Loucy (cell line): ENCODE measurements around the gene LMAN1L.

ENCODE experiments used
- H2AFZ ChIP-seq: fragments of 200-600 bp; sonication (generic); 2 replicates; pipeline ENCODE4 v1.6.0; 2016; ENCODE audit warnings: antibody characterized with exemption, mild to moderate bottlenecking, low read length, moderate library complexity
- H3F3A ChIP-seq: fragments of 200-600 bp; 2 replicates; pipeline ENCODE4 v1.6.0; 2016; ENCODE audit warnings: antibody characterized with exemption, low read depth, mild to moderate bottlenecking
- H3K27me3 ChIP-seq: fragments of 200-600 bp; sonication (generic); 2 replicates; pipeline ENCODE4 v1.6.1; 2014; ENCODE audit warnings: low read length, mild to moderate bottlenecking; ENCODE audit not compliant: insufficient read depth, poor library complexity, severe bottlenecking
- H3K36me3 ChIP-seq: fragments of 200-600 bp; sonication (generic); 2 replicates; pipeline ENCODE4 v1.6.1; 2016; ENCODE audit warnings: low read length; ENCODE audit not compliant: insufficient read depth
- H3K4me1 ChIP-seq: fragments of 200-600 bp; sonication (generic); 2 replicates; pipeline ENCODE4 v1.5.1; 2014; ENCODE audit warnings: low read length, mild to moderate bottlenecking; ENCODE audit not compliant: insufficient read depth, poor library complexity, severe bottlenecking
- H3K4me2 ChIP-seq: fragments of 200-600 bp; sonication (generic); 2 replicates; pipeline ENCODE4 v1.6.0; 2014; ENCODE audit warnings: antibody characterized with exemption, low read length, low read depth, mild to moderate bottlenecking; ENCODE audit not compliant: poor library complexity, severe bottlenecking
- H3K4me3 ChIP-seq: fragments of 200-600 bp; sonication (generic); 2 replicates; pipeline ENCODE4 v1.5.1; 2014; ENCODE audit warnings: low read length, mild to moderate bottlenecking, mixed read lengths; ENCODE audit not compliant: poor library complexity, severe bottlenecking
- H3K79me2 ChIP-seq: fragments of 200-600 bp; sonication (generic); 2 replicates; pipeline ENCODE4 v1.6.1; 2014; ENCODE audit warnings: low read length; ENCODE audit not compliant: insufficient read depth
- H3K9ac ChIP-seq: fragments of 200-600 bp; sonication (generic); 2 replicates; pipeline ENCODE4 v1.6.0; 2014; ENCODE audit warnings: mild to moderate bottlenecking, low read depth, low read length, moderate library complexity; ENCODE audit not compliant: poor library complexity, severe bottlenecking
- H3K9me2 ChIP-seq: fragments of 200-600 bp; sonication (generic); replicated peaks from 2 replicates; pipeline ENCODE4 v1.6.1; 2016; ENCODE audit warnings: low read depth, low read length, mixed read lengths
- H3K9me3 ChIP-seq: fragments of 200-600 bp; sonication (generic); 2 replicates; pipeline ENCODE4 v1.6.1; 2014; ENCODE audit warnings: mild to moderate bottlenecking, antibody characterized with exemption, low read length, low read depth; ENCODE audit not compliant: insufficient read depth
- H4K20me1 ChIP-seq: fragments of 200-600 bp; sonication (generic); 2 replicates; pipeline ENCODE4 v1.6.0; 2014; ENCODE audit warnings: antibody characterized with exemption, low read length, mild to moderate bottlenecking; ENCODE audit not compliant: insufficient read depth, poor library complexity, severe bottlenecking
- CTCF ChIP-seq: fragments of 200-600 bp; sonication (generic); conservative IDR thresholded peaks from 2 replicates; pipeline ENCODE4 v1.5.1; 2014; ENCODE audit warnings: mild to moderate bottlenecking, antibody characterized with exemption, low read length
- EZH2phosphoT487 ChIP-seq: fragments of 200-600 bp; IDR thresholded peaks from 2 replicates; pipeline ENCODE4 v1.6.1; 2018; ENCODE audit warnings: antibody characterized with exemption, mild to moderate bottlenecking, moderate library complexity, borderline replicate concordance

The LMAN1L gene

GRCh38 chr15:74783072-74783807 is 29.4 kb upstream of the LMAN1L start:
- Histone ChIP-seq H3F3A (peaks cover 3% of the 10 kb centered on the region; the same call in 1 of the 2 replicates), H2AFZ (no peak overlapping the region), H4K20me1 (peaks cover 46% of the 10 kb centered on the region), H3K27me3 (no peaks in the 10 kb centered on the region), H3K9me2 (no peaks in the 10 kb centered on the region), H3K79me2 (peaks cover 76% of the 10 kb centered on the region), H3K4me3 (peak overlapping the region; percentile 83), H3K36me3 (no peaks in the 10 kb centered on the region), H3K4me2 (peak overlapping the region; percentile 95), H3K4me1 (peaks cover 70% of the 10 kb centered on the region), H3K9me3 (no peaks in the 10 kb centered on the region), H3K9ac (peak overlapping the region; percentile 96)
- TF ChIP-seq EZH2phosphoT487 (no peak), CTCF (no peak)

- Histone ChIP-seq H3K9me2 (no peaks in the 10 kb centered on the region), H3K4me3 (peak overlapping the region; percentile 83), H3K27me3 (no peaks in the 10 kb centered on the region), H3F3A (peaks cover 6% of the 10 kb centered on the region; the same call in 1 of the 2 replicates), H3K4me2 (peak overlapping the region; percentile 95), H4K20me1 (peaks cover 51% of the 10 kb centered on the region), H3K79me2 (peaks cover 78% of the 10 kb centered on the region), H3K36me3 (no peaks in the 10 kb centered on the region), H3K4me1 (peaks cover 68% of the 10 kb centered on the region), H2AFZ (no peak overlapping the region), H3K9ac (peak overlapping the region; percentile 96), H3K9me3 (no peaks in the 10 kb centered on the region)
- TF ChIP-seq EZH2phosphoT487 (no peak), CTCF (no peak)
These were observed 28.8 kb upstream of the LMAN1L start for GRCh38 chr15:74783808-74784175.

GRCh38 chr15:74784426-74785193 is 28.0 kb upstream of the LMAN1L start:
- Histone ChIP-seq H3K9ac (peak overlapping the region; percentile 96), H3K27me3 (no peaks in the 10 kb centered on the region), H3K9me3 (no peaks in the 10 kb centered on the region), H3K36me3 (no peaks in the 10 kb centered on the region), H3K79me2 (peaks cover 82% of the 10 kb centered on the region), H3K9me2 (no peaks in the 10 kb centered on the region), H3F3A (peaks cover 6% of the 10 kb centered on the region; the same call in 1 of the 2 replicates), H3K4me2 (peak overlapping the region; percentile 95), H3K4me1 (peaks cover 67% of the 10 kb centered on the region), H2AFZ (no peak overlapping the region), H4K20me1 (peaks cover 58% of the 10 kb centered on the region), H3K4me3 (peak overlapping the region; percentile 83)
- no peak for TF ChIP-seq CTCF
- TF ChIP-seq EZH2phosphoT487: no peak
